Right lobe of liver (tissue), 6 donors: ENCODE measurements around the gene SLC35B3. TPM values are rescaled to one million over a fixed set of nuclear protein-coding genes. Genes with fewer than 3 reads are reported as not detected.
"Not testable (repeated sequence)": the region's sequence is repeated elsewhere in the genome, so short reads cannot be mapped to it uniquely, and the experiment has no call there.

Experiments used
- ATAC-seq, 4 donors: fragments of 200-7000 bp; cut with Tn5 transposase; one replicate each; pipeline ENCODE4 v1.9.1; 2020; ENCODE audit warnings: mild to moderate bottlenecking in 4 of 4, moderate library complexity in 4 of 4
- DNase-seq, 3 donors: peaks; one replicate each; pipeline ENCODE4 v3.0.0-alpha.2; 2020
- H3K27ac ChIP-seq, 3 donors: fragments of 200-600 bp; one replicate each; pipeline ENCODE4 v1.8.0; 2022
- H3K27me3 ChIP-seq, 2 donors: fragments of 200-600 bp; one replicate each; pipeline ENCODE4 v1.8.0; 2022
- H3K36me3 ChIP-seq, 4 donors: fragments of 200-600 bp; sonication (generic) in 1 of 4; one replicate each; pipeline versions ENCODE4 v1.5.1 to v1.8.0; 2017 to 2022; ENCODE audit warnings: control low read depth in 1 of 4
- H3K4me1 ChIP-seq, 4 donors: fragments of 200-600 bp; sonication (generic) in 1 of 4; one replicate each; pipeline versions ENCODE4 v1.5.1 to v1.8.0; 2017 to 2022; ENCODE audit warnings: control low read depth in 1 of 4
- H3K4me3 ChIP-seq, 3 donors: fragments of 200-600 bp; one replicate each; pipeline ENCODE4 v1.8.0; 2022
- H3K9me3 ChIP-seq, 4 donors: fragments of 200-600 bp; sonication (generic) in 1 of 4; one replicate each; pipeline versions ENCODE4 v1.5.1 to v1.8.0; 2017 to 2022; ENCODE audit warnings: control low read depth in 1 of 4
- POLR2A ChIP-seq: fragments of 450-650 bp; IDR thresholded peaks from one replicate; pipeline ENCODE4 v1.6.1; 2017; ENCODE audit warnings: antibody characterized with exemption, mild to moderate bottlenecking
- WGBS: methylation state at CpG from one replicate; pipeline ENCODE4 v1.1.6; 2018; ENCODE audit warnings: low coverage, low lambda C conversion rate; ENCODE audit not compliant: insufficient coverage; ENCODE audit errors: missing lambda C conversion rate; 5-methylcytosine and 5-hydroxymethylcytosine counted together
- intact Hi-C, 2 donors: fragments of 100-400 bp; cut with DNase I; formaldehyde crosslinking; loops; one replicate each; pipeline versions ENCODE4 v1.11.2 to v1.14.1; 2022
- total RNA-seq, 6 experiments: library from RNA; depleted of rRNA in 2 of 6; stranded (reverse); fragments of >200 nt in 2 of 6; fragmentation: NEBNext Ultra II Directional in 3 of 6; extraction: Animal tissue kit (Norgen Biotek cat#: 25700) in 3 of 6; gene quantifications; one replicate each; pipeline versions ENCODE4 v1.1.0 to v1.2.4, GENCODE V29; 2016 to 2023
- TF ChIP-seq, protein P1 (sequence below), 4 donors: fragments of 200-600 bp in 3 of 4; fragments of 450-650 bp in 1 of 4; IDR thresholded peaks; one replicate each; pipeline versions ENCODE4 v1.5.1 to v1.8.0; 2016 to 2022; ENCODE audit warnings: antibody characterized with exemption in 4 of 4, mild to moderate bottlenecking in 2 of 4
- donor health status: DM: no; HTN: yes; CAD: no.
- donor health status: DM: no; HTN: no; CAD: no.
- donor health status: DM: no; HTN: no; CAD: no.
- donor health status: DM: no; HTN: yes; CAD: no.
- donor health status: DM: no; HTN: yes; CAD: no.

SLC35B3 gene
- total RNA-seq, 6 experiments from 2014 or later, result 9.8 to 13.9 (median 12.9) TPM

- ATAC-seq (no peak), DNase-seq (no peak)
- intact Hi-C loops, result no loop called here
- WGBS, result 33% methylated on average over 2 of the region's 2 CpGs
- no peaks in the 10 kb centered on the region for H3K27me3 ChIP-seq
- H3K4me1 ChIP-seq, result no peaks in the 10 kb centered on the region
- no peak overlapping the region for H3K4me3 ChIP-seq
- no peak for TF ChIP-seq POLR2A
- TF ChIP-seq, protein P1, sequence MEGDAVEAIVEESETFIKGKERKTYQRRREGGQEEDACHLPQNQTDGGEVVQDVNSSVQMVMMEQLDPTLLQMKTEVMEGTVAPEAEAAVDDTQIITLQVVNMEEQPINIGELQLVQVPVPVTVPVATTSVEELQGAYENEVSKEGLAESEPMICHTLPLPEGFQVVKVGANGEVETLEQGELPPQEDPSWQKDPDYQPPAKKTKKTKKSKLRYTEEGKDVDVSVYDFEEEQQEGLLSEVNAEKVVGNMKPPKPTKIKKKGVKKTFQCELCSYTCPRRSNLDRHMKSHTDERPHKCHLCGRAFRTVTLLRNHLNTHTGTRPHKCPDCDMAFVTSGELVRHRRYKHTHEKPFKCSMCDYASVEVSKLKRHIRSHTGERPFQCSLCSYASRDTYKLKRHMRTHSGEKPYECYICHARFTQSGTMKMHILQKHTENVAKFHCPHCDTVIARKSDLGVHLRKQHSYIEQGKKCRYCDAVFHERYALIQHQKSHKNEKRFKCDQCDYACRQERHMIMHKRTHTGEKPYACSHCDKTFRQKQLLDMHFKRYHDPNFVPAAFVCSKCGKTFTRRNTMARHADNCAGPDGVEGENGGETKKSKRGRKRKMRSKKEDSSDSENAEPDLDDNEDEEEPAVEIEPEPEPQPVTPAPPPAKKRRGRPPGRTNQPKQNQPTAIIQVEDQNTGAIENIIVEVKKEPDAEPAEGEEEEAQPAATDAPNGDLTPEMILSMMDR (IDR thresholded peaks at IDR 0.05), result no peak
- H3K9me3 ChIP-seq, result no peaks in the 10 kb centered on the region
- no peaks in the 10 kb centered on the region for H3K36me3 ChIP-seq
- H3K27ac ChIP-seq, result no peak overlapping the region
These were observed 11.0 kb upstream of the SLC35B3 start for GRCh38 chr6:8446391-8446790.

- H3K9me3 ChIP-seq, H3K27me3 ChIP-seq, DNase-seq, intact Hi-C loops, H3K36me3 ChIP-seq, H3K4me3 ChIP-seq, H3K4me1 ChIP-seq, H3K27ac ChIP-seq, ATAC-seq: not testable (repeated sequence)
- WGBS, result 90% methylated on average over 4 of the region's 4 CpGs
These were observed 10.6 kb upstream of the SLC35B3 start for GRCh38 chr6:8445930-8446329.

DNA sequence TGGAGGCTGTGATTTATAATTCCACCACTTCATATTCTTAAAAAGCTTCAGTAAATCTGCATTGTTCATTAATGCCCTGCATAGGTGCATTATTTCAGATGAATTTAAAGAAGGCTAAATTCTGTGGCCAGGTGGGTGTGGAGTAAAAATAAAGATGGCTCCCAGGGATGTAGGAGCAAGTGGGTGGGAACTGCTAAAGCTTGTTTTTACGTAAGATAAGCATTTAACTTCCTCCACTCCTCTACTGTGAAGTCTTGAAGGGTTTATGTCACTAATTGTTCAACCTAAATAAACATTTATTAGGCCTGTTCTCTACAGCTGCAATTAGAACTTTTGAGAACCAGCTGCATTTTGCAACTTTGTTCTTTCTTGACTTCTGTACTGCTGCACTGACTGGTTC lies 6.8 kb upstream of the SLC35B3 start:
- Histone ChIP-seq H3K4me1 (no peaks in the 10 kb centered on the region), H3K9me3 (no peaks in the 10 kb centered on the region), H3K36me3 (no peaks in the 10 kb centered on the region), H3K4me3 (no peak overlapping the region), H3K27me3 (no peaks in the 10 kb centered on the region), H3K27ac (no peak overlapping the region)
- 33% methylated on average over 1 of the region's 1 CpG for WGBS
- DNase-seq, result no peak
- ATAC-seq, result no peak
- TF ChIP-seq, protein P1 (IDR thresholded peaks at IDR 0.05), result no peak
- no peak for TF ChIP-seq POLR2A
- intact Hi-C loops, result no loop called here

GRCh38 chr6:8441452-8441851 lies 6.1 kb upstream of the SLC35B3 start:
- intact Hi-C loops, result no loop called here
- Histone ChIP-seq H3K4me1 (no peaks in the 10 kb centered on the region), H3K4me3 (no peak overlapping the region), H3K27me3 (no peaks in the 10 kb centered on the region), H3K9me3 (no peaks in the 10 kb centered on the region), H3K36me3 (no peaks in the 10 kb centered on the region), H3K27ac (no peak overlapping the region)
- no peak for TF ChIP-seq POLR2A
- TF ChIP-seq, protein P1 (IDR thresholded peaks at IDR 0.05), result no peak
- no peak for DNase-seq
- ATAC-seq, result no peak
- WGBS, result 90% methylated on average over 1 of the region's 1 CpG

DNA sequence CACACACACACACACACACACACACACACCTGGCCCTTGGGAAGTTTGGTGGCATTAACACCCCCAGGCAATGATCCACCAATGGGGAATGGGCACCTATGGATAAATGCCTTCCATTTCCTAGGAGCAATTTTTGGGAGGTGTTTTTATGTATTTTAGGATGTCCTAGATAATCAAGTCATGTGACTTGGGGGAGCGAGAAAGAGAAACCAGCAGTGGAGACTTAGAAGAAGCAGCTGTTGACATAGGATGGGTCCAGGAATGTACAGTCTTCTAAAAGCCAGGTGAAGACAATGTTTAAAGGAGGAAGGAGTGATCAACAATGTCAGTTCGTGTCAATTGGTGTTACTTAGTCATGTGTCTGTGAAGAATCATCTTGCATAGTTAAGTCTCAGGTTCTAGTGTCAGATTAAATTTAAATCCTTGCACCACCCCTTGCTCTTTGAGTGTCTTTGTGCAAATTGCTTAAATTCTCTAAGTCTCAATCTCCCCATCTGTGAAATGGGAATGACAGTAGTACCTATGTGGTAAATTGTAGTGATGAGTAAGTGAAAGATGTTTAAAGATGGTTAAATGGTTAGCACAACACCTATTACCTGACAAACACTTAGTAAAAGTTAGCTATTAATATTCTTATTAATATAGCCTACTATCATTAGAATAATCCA lies 4.4 kb upstream of the SLC35B3 start:
- TF ChIP-seq, protein P1 (IDR thresholded peaks at IDR 0.05), result no peak
- TF ChIP-seq POLR2A, result no peak
- H3K9me3 ChIP-seq, result no peaks in the 10 kb centered on the region
- no peak for DNase-seq
- no peaks in the 10 kb centered on the region for H3K4me1 ChIP-seq
- H3K4me3 ChIP-seq, result no peak overlapping the region
- no peaks in the 10 kb centered on the region for H3K36me3 ChIP-seq
- WGBS, result 88% methylated on average over 2 of the region's 2 CpGs
- H3K27ac ChIP-seq, result no peak overlapping the region
- H3K27me3 ChIP-seq, result no peaks in the 10 kb centered on the region
- intact Hi-C loops, result no loop called here
- ATAC-seq, result no peak
